D721Med (cell line): ENCODE measurements around the gene SDR42E2.
"Not testable (repeated sequence)": the region's sequence is repeated elsewhere in the genome, so short reads cannot be mapped to it uniquely, and the experiment has no call there.

Source experiments
- DNase-seq: peaks from one replicate; pipeline ENCODE4 v3.0.0; 2011; ENCODE audit warnings: low spot score; ENCODE audit not compliant: insufficient read length
- FAIRE-seq: peaks from 2 replicates; lab custom pipeline; 2011; peaks lifted over from hg19 to GRCh38; lab: Jason Lieb, UNC
- CTCF ChIP-seq: IDR thresholded peaks from 2 replicates; pipeline ENCODE4 v1.5.1; 2012; ENCODE audit warnings: mild to moderate bottlenecking, control low read depth; ENCODE audit not compliant: insufficient read depth; ENCODE audit errors: missing control alignments

SDR42E2 gene

GRCh38 chr16:22139008-22139407, 23.3 kb upstream of the SDR42E2 start:
- no peak for FAIRE-seq
- no peak for TF ChIP-seq CTCF

DNA sequence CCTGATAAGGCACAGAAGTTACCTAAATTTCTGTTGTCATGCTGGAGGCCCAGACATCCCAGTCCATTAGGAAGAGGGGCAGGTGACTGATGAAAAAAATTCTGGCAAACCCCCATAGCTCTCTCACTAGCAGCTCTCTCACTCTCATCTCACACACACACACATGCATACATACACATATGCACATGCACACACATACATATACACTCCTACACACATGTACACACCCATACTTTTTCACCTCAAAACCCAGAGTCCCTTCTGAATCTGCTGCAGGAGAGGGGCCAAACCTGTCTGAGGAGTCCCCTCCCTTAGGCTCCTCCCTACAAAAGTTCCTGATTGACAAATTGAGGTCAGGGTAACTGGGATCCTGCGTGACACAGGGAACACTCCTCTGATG, 22.6 kb upstream of the SDR42E2 start:
- TF ChIP-seq CTCF = no peak
- DNase-seq = no peak
- FAIRE-seq = no peak

More at GRCh38 chr16:22139008-22139407, 23.3 kb upstream of the SDR42E2 start:
- no peak for DNase-seq

GRCh38 chr16:22141767-22142166, 20.5 kb upstream of the SDR42E2 start:
- no peak for FAIRE-seq
- DNase-seq = no peak
- peak; percentile 25 for TF ChIP-seq CTCF

GRCh38 chr16:22144520-22144919, 17.8 kb upstream of the SDR42E2 start:
- FAIRE-seq = no peak
- TF ChIP-seq CTCF = no peak
- no peak for DNase-seq

DNA sequence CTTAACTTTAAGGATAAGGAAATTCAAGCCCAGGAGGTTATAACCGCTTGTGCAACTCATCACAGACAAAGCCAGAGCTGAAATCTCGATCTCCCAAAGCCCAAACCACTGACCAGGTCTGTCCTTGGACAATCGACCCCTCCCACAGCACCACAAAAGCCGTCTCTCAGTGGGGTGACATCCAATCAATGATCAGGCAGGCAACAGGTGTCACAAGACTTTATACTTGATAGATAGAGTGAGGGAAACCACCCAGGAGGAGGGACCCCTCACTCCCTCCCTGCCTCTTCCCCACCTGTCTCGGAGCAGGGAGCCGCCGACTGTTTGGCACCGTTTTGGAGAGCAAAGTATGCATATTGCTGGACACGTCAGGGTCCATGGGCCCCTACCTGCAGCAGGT, 14.5 kb upstream of the SDR42E2 start:
- DNase-seq (no peak), FAIRE-seq (no peak)
- no peak for TF ChIP-seq CTCF

- FAIRE-seq = no peak
- DNase-seq = no peak
- TF ChIP-seq CTCF = no peak
Measured at GRCh38 chr16:22151246-22151998, 10.9 kb upstream of the SDR42E2 start.

GRCh38 chr16:22152316-22152715, 10.0 kb upstream of the SDR42E2 start:
- FAIRE-seq = no peak
- DNase-seq = no peak
- no peak for TF ChIP-seq CTCF

DNA sequence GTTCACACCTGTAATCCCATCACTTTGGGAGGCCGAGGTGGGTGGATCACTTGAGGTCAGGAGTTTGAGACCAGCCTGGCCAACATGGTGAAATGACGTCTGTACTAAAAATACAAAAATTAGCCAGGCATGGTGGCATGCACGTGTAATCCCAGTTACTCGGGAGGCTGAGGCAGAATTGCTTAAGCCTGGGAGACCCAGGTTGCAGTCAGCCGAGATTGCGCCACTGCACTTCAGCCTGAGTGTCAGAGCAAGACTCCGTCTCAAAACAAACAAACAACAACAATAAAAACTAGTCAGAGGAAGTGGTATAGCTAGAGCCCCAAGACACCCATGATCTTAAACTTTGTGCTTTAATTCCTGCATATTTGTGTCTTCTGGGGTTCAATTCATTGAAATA, 9.2 kb upstream of the SDR42E2 start:
- FAIRE-seq = not testable (repeated sequence)

More for the DNA sequence above, 9.2 kb upstream of the SDR42E2 start:
- DNase-seq = not testable (repeated sequence)
